Body of pancreas (tissue), 4 donors: ENCODE data around the gene NCLN.

ENCODE experiments used
- CTCF ChIP-seq, 7 experiments: fragments of 450-650 bp in 4 of 7; fragments of 200-600 bp in 3 of 7; sonication (generic) in 3 of 7; IDR thresholded peaks; one replicate each; pipeline ENCODE4 v1.5.1; 2016 to 2019; ENCODE audit warnings: antibody characterized with exemption in 7 of 7
- POLR2A ChIP-seq, 3 donors: fragments of 450-650 bp; IDR thresholded peaks; one replicate each; pipeline ENCODE4 v1.6.1; 2016; ENCODE audit warnings: antibody characterized with exemption in 3 of 3, mild to moderate bottlenecking in 2 of 3

- TF ChIP-seq CTCF (IDR thresholded peaks at IDR 0.05) (no peak), POLR2A (IDR thresholded peaks at IDR 0.05) (no peak)
Measured at GRCh38 chr19:3189702-3190469, 4.2 kb downstream of the NCLN start.
